Karpas-422 (cell line): Measurements from ENCODE around the gene AZU1. TPM values are rescaled to one million over a fixed set of nuclear protein-coding genes. Genes with fewer than 3 reads are reported as not detected.

Experiments used
- small RNA-seq: library from RNA; depleted of rRNA; stranded (forward); fragments of <200 nt; gene quantifications from one replicate; pipeline ENCODE3, GENCODE V24; 2014
- total RNA-seq: library from RNA; depleted of rRNA; stranded (reverse); fragments of >200 nt; shearing (Covaris generic); gene quantifications from 2 replicates; pipeline ENCODE4 v1.2.3, GENCODE V29; 2014; ENCODE audit warnings: low replicate concordance; rRNA removed

Gene AZU1
- total RNA-seq, 1 experiment from 2014 or later, result not detected

Small RNA genes lying within 50 kb of the gene (small RNA-seq; reads per million reads assigned to genes)
- gene MIR3187, result not detected

Other genes with a start within 250 kb of the AZU1 start
- gene HCN2, start 238.0 kb upstream of the AZU1 start, total RNA-seq, result not detected in 2 replicates
- gene POLRMT, start 194.3 kb upstream of the AZU1 start, total RNA-seq, result 51.5 and 60.6 TPM in 2 replicates
- gene FGF22, start 188.0 kb upstream of the AZU1 start, total RNA-seq, result not detected in 2 replicates
- gene RNF126, start 164.6 kb upstream of the AZU1 start, total RNA-seq, result 36.5 and 66.5 TPM in 2 replicates
- gene FSTL3, start 151.4 kb upstream of the AZU1 start, total RNA-seq, result 2.3 and 3.0 TPM in 2 replicates
- gene PRSS57, start 132.4 kb upstream of the AZU1 start, total RNA-seq, result not detected in 2 replicates
- gene PALM, start 118.9 kb upstream of the AZU1 start, total RNA-seq, result 3.5 TPM in 1 of 2 replicates, not detected in the other
- not detected in 2 replicates for gene MISP, start 76.7 kb upstream of the AZU1 start, total RNA-seq
- gene PTBP1, start 30.4 kb upstream of the AZU1 start, total RNA-seq, result 170 and 172 TPM in 2 replicates
- gene PLPPR3, start 5.9 kb upstream of the AZU1 start, total RNA-seq, result not detected in 2 replicates
- gene PRTN3, start 13.2 kb downstream of the AZU1 start, total RNA-seq, result not detected in 2 replicates
- not detected in 2 replicates for gene ELANE, start 24.5 kb downstream of the AZU1 start, total RNA-seq
- gene CFD, start 31.8 kb downstream of the AZU1 start, total RNA-seq, result 1.5 and 6.9 TPM in 2 replicates
- 10.8 and 14.1 TPM in 2 replicates for gene MED16, start 65.3 kb downstream of the AZU1 start, total RNA-seq
- not detected in 2 replicates for gene RNU6-9, start 65.6 kb downstream of the AZU1 start, total RNA-seq
- gene R3HDM4, start 85.4 kb downstream of the AZU1 start, total RNA-seq, result 41.9 and 43.8 TPM in 2 replicates
- gene KISS1R, start 89.5 kb downstream of the AZU1 start, total RNA-seq, result not detected in 2 replicates
- 2.0 and 4.6 TPM in 2 replicates for gene ARID3A, start 98.2 kb downstream of the AZU1 start, total RNA-seq
- 41.1 and 87.2 TPM in 2 replicates for gene WDR18, start 156.5 kb downstream of the AZU1 start, total RNA-seq
- gene GRIN3B, start 172.6 kb downstream of the AZU1 start, total RNA-seq, result 1.4 TPM in 1 of 2 replicates, not detected in the other
- gene TMEM259, start 193.3 kb downstream of the AZU1 start, total RNA-seq, result 133 and 167 TPM in 2 replicates
- not detected in 2 replicates for gene RNU6-2, start 193.7 kb downstream of the AZU1 start, total RNA-seq
- 88.6 and 97.9 TPM in 2 replicates for gene CNN2, start 198.8 kb downstream of the AZU1 start, total RNA-seq
- gene ABCA7, start 212.3 kb downstream of the AZU1 start, total RNA-seq, result 23.8 and 31.7 TPM in 2 replicates
- 31.5 and 114 TPM in 2 replicates for gene ARHGAP45, start 239.3 kb downstream of the AZU1 start, total RNA-seq